Ovary (tissue), 3 donors: ENCODE data around the gene GGTA1.

Experiments
- EP300 ChIP-seq: sonication (generic); formaldehyde crosslinking; IDR thresholded peaks from one replicate; pipeline ENCODE4 v1.6.1; 2017; ENCODE audit warnings: antibody characterized with exemption
- POLR2A ChIP-seq: fragments of 450-650 bp; IDR thresholded peaks from one replicate; pipeline ENCODE4 v1.6.1; 2017; ENCODE audit warnings: antibody characterized with exemption, mild to moderate bottlenecking, moderate library complexity
- TF ChIP-seq, protein P1 (sequence below), 3 donors: fragments of 450-650 bp in 2 of 3; fragments of 200-600 bp in 1 of 3; IDR thresholded peaks; one replicate each; pipeline versions ENCODE4 v1.5.1 to v1.8.0; 2016 to 2022; ENCODE audit warnings: antibody characterized with exemption in 3 of 3, mild to moderate bottlenecking in 1 of 3
- donor health status: DM: no; HTN: no; CAD: no.

DNA sequence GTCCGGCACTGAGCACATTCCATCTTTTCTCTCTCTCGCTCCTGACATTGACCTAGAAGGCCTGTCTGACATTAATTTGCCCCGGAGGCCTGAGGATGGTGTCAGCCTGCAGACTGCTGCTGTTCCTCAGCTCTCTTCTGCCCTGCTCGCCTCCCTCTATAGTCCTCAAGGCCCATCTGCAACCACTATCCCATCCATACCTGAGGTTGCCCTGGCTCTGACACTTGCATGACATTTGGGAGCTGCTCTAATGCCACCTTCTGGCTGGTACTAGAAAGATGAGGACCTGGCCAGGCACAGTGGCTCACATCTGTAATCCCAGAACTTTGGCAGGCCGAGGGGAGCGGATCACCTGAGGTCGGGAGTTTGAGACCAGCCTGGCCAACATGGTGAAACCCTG, 38.6 kb upstream of the GGTA1 start:
- TF ChIP-seq, protein P1, sequence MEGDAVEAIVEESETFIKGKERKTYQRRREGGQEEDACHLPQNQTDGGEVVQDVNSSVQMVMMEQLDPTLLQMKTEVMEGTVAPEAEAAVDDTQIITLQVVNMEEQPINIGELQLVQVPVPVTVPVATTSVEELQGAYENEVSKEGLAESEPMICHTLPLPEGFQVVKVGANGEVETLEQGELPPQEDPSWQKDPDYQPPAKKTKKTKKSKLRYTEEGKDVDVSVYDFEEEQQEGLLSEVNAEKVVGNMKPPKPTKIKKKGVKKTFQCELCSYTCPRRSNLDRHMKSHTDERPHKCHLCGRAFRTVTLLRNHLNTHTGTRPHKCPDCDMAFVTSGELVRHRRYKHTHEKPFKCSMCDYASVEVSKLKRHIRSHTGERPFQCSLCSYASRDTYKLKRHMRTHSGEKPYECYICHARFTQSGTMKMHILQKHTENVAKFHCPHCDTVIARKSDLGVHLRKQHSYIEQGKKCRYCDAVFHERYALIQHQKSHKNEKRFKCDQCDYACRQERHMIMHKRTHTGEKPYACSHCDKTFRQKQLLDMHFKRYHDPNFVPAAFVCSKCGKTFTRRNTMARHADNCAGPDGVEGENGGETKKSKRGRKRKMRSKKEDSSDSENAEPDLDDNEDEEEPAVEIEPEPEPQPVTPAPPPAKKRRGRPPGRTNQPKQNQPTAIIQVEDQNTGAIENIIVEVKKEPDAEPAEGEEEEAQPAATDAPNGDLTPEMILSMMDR (IDR thresholded peaks at IDR 0.05), result no peak
- TF ChIP-seq POLR2A (no peak), EP300 (no peak)
